GM12892 (cell line): ENCODE data around the gene GPR61.

ENCODE experiments used
- POLR2A ChIP-seq: IDR thresholded peaks from 2 replicates; pipeline ENCODE4 v1.6.1; 2011; ENCODE audit warnings: low read depth, low read length, control low read depth
- TAF1 ChIP-seq: IDR thresholded peaks from 2 replicates; pipeline ENCODE4 v1.6.1; 2011; ENCODE audit warnings: low read depth, mild to moderate bottlenecking, control low read depth, low read length, borderline replicate concordance

DNA sequence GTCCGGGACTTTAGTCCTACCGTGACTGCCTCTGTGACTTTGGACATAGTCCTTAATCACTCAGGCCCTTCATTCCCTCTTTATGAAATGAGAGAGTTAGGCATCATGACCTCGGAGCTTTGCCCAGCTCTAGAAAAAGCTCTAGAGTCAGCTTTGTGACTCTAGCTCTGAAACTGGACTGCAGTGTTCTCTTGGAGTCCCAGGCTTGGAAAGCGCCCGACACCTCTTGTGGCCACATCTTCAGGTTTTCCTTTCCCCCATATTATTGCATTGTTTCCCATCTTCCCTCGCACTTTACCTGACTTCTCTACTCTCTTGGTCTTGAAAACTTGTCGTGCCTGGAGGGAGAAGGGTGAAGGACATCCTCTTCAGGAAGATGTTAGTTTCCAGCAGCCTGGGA lies 17.6 kb upstream of the GPR61 start:
- TF ChIP-seq POLR2A (no peak), TAF1 (no peak)
